Ovary (tissue), 9 donors: Measurements from ENCODE around the gene TBCD. TPM values are rescaled to one million over a fixed set of nuclear protein-coding genes. Genes with fewer than 3 reads are reported as not detected.
A peak's percentile ranks its signal among the peaks of the same experiment; 100 is the strongest.

Source experiments
- DNase-seq, 5 donors: peaks; one replicate each; pipeline ENCODE4 v3.0.0-alpha.2; 2019 to 2020
- H3K27ac ChIP-seq, 2 donors: fragments of 200-600 bp; one replicate each; pipeline versions ENCODE4 v1.5.1 to v1.8.0; 2019 to 2022
- H3K27me3 ChIP-seq: fragments of 200-600 bp; one replicate; pipeline ENCODE4 v1.8.0; 2022
- H3K36me3 ChIP-seq: fragments of 200-600 bp; sonication (generic); one replicate; pipeline ENCODE4 v1.5.1; 2019
- H3K4me1 ChIP-seq: one replicate; pipeline ENCODE4 v1.8.1; 2013; ENCODE audit warnings: mild to moderate bottlenecking, moderate library complexity; ENCODE audit not compliant: insufficient read depth
- H3K4me3 ChIP-seq: fragments of 200-600 bp; sonication (generic); one replicate; pipeline ENCODE4 v1.5.1; 2017
- H3K9me3 ChIP-seq, 2 donors: fragments of 200-600 bp in 1 of 2; sonication (generic) in 1 of 2; one replicate each; pipeline versions ENCODE4 v1.5.1 to v1.8.1; 2013 to 2019; ENCODE audit warnings: mild to moderate bottlenecking in 1 of 2, moderate library complexity in 1 of 2
- CTCF ChIP-seq, 3 donors: fragments of 450-650 bp in 2 of 3; fragments of 200-600 bp in 1 of 3; IDR thresholded peaks; one replicate each; pipeline versions ENCODE4 v1.5.1 to v1.8.0; 2016 to 2022; ENCODE audit warnings: antibody characterized with exemption in 3 of 3, mild to moderate bottlenecking in 1 of 3
- EP300 ChIP-seq: sonication (generic); formaldehyde crosslinking; IDR thresholded peaks from one replicate; pipeline ENCODE4 v1.6.1; 2017; ENCODE audit warnings: antibody characterized with exemption
- POLR2A ChIP-seq: fragments of 450-650 bp; IDR thresholded peaks from one replicate; pipeline ENCODE4 v1.6.1; 2017; ENCODE audit warnings: antibody characterized with exemption, mild to moderate bottlenecking, moderate library complexity
- WGBS, 3 donors: extraction: QIAGEN DNeasy Blood & Tissue Kit in 1 of 3; methylation state at CpG; one replicate each; pipeline versions ENCODE4 v1.1.5 to v1.1.7; 2013 to 2017; 5-methylcytosine and 5-hydroxymethylcytosine counted together
- intact Hi-C, 4 donors: fragments of 100-400 bp; cut with DNase I; formaldehyde crosslinking; loops; one replicate each; pipeline versions ENCODE4 v1.11.0 to v1.15.1; 2022 to 2023
- polyA plus RNA-seq, 2 donors: library from polyadenylated mRNA; stranded (reverse); fragments of 200-250 nt in 1 of 2; fragments of 350-450 nt in 1 of 2; fragmentation: Illumina TruSeq in 1 of 2; extraction: RNeasy Lipid Tissue Mini Kit (QIAGEN cat#74804) in 1 of 2; gene quantifications; one replicate each; pipeline ENCODE4 v1.2.3, GENCODE V29; 2013 to 2014
- total RNA-seq, 7 donors: library from RNA; depleted of rRNA in 2 of 7; stranded (reverse); fragments of >200 nt in 2 of 7; fragmentation: NEBNext Ultra II Directional in 3 of 7; extraction: Animal tissue kit (Norgen Biotek cat#: 25700) in 3 of 7; gene quantifications; one replicate each; pipeline versions ENCODE4 v1.1.0 to v1.2.4, GENCODE V29; 2016 to 2023
- donor health status: DM: no; HTN: no; CAD: no; lungs with moderate emphysema.
- donor health status: DM: no; HTN: no; CAD: no.
- donor health status: Bipolar disorder and iron deficiency.
- donor health status: DM: yes; HTN: yes; CAD: no.
- donor health status: DM: no; HTN: no; CAD: no.
- donor health status: DM: yes; HTN: yes; CAD: no.

The TBCD gene
- total and polyA plus RNA-seq, 9 donors: 29.2 to 88.3 (median 59.2) TPM

- DNase-seq: peak in 2 of 5 donors; percentile 12 to 27
- Histone ChIP-seq H3K27ac (no peak overlapping the region), H3K4me1 (no peaks in the 10 kb centered on the region), H3K9me3 (no peaks in the 10 kb centered on the region), H3K4me3 (no peak overlapping the region), H3K27me3 (no peaks in the 10 kb centered on the region), H3K36me3 (no peaks in the 10 kb centered on the region)
- TF ChIP-seq EP300 (no peak), CTCF (IDR thresholded peaks at IDR 0.05) (no peak), POLR2A (no peak)
- intact Hi-C loops: no loop called here
- 94 to 95% (median 94%) methylated on average over 26 of the region's 26 CpGs for whole genome bisulfite sequencing, 3 donors
These were observed 77.1 kb downstream of the TBCD start for GRCh38 chr17:82828875-82829487.

GRCh38 chr17:82830249-82830661, 78.4 kb downstream of the TBCD start:
- Histone ChIP-seq H3K27me3 (no peaks in the 10 kb centered on the region), H3K9me3 (no peaks in the 10 kb centered on the region), H3K4me3 (no peak overlapping the region), H3K4me1 (no peaks in the 10 kb centered on the region), H3K36me3 (no peaks in the 10 kb centered on the region), H3K27ac (no peak overlapping the region)
- peak; percentile 55 to 82 (median 75) for DNase-seq
- 22 to 44% (median 25%) methylated on average over 20 to 22 of the region's 22 CpGs for WGBS, 3 donors
- no peak for TF ChIP-seq POLR2A
- TF ChIP-seq CTCF (IDR thresholded peaks at IDR 0.05): no peak
- no peak for TF ChIP-seq EP300
- intact Hi-C loops: no loop called here

- no peaks in the 10 kb centered on the region for H3K9me3 ChIP-seq
- no peak overlapping the region for H3K4me3 ChIP-seq
- DNase-seq: peak in 2 of 5 donors; percentile 16 to 29
- intact Hi-C loops: no loop called here
- no peaks in the 10 kb centered on the region for H3K36me3 ChIP-seq
- TF ChIP-seq CTCF (IDR thresholded peaks at IDR 0.05): no peak
- TF ChIP-seq POLR2A: no peak
- TF ChIP-seq EP300: no peak
- H3K27ac ChIP-seq: no peak overlapping the region
- no peaks in the 10 kb centered on the region for H3K4me1 ChIP-seq
- 96 to 97% (median 96%) methylated on average over 29 of the region's 29 CpGs for WGBS, 3 donors
- no peaks in the 10 kb centered on the region for H3K27me3 ChIP-seq
These were observed 79.4 kb downstream of the TBCD start for GRCh38 chr17:82831041-82831817.

- Histone ChIP-seq H3K4me3 (no peak overlapping the region), H3K27ac (no peak overlapping the region), H3K27me3 (no peaks in the 10 kb centered on the region), H3K4me1 (no peaks in the 10 kb centered on the region), H3K36me3 (no peaks in the 10 kb centered on the region), H3K9me3 (no peaks in the 10 kb centered on the region)
- DNase-seq: peak in 2 of 5 donors; percentile 22 to 23
- intact Hi-C loops: no loop called here
- TF ChIP-seq POLR2A (no peak), EP300 (no peak), CTCF (IDR thresholded peaks at IDR 0.05) (no peak)
- 93 to 95% (median 93%) methylated on average over 18 of the region's 18 CpGs for WGBS, 3 donors
These were observed 79.9 kb downstream of the TBCD start for GRCh38 chr17:82831818-82832200.
